ENCODE measurements around the gene GPR37.

GPR37 gene

DNA sequence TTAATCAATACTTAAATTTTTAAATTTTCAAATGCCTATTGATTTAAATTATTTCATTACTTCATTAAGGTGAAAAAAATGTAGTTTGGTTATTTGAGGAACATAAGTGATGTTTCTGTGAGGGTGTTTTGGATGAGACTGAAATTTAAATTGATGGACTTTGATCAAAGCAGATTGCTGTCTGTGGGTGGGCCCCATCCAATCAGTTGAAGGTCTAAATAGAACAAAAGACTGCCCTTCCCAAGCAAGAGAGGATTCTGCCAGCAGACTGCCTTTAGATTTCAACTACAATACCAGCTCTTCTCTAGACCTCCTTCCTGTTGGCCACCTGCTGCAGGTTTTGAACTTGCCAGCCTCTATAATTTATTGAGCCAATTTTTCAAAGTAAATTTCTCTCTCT is 14.5 kb upstream of the GPR37 start:
- no peak for DNase-seq

- DNase-seq = no peak
Observed at GRCh38 chr7:124779620-124780019, 14.0 kb upstream of the GPR37 start.

DNA sequence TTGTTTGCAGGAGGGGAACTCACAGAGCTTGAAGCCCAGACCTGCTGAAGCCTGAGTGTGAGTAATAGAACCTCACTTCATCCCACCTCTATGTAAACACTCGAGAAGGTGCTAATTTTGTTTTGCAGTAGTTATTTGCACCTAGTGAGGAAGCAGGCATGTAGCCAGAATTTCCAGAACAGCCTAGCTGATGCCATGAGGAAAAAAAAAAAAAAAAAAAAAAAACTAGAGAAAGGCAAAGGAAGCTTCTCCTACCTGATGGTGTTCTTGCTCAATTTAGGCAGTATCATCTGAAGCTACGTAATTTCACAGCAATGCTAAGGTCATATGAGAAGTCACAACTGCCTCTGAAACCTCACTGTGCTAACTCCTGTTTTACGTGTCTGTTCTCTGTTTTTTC is 13.6 kb upstream of the GPR37 start:
- DNase-seq = no peak

DNA sequence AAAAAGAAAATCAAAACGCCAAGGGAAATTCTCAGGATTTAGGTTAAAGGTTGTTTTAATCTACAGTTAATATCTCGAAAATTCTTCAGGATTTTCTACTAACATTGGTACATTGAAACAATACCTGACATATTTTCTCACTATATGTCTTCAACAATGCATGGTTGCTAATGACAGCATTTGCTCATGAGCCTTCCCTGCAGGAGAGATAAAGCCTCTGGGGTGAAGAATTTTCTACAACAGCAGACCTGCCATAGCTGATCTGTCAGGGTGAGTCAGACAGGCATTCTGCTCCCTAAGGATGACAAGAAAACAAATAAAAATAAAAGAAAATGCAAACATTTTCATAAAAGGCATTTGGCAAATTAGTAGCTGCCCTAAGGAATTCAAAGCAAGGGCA is 11.7 kb upstream of the GPR37 start:
- DNase-seq = no peak

GRCh38 chr7:124776153-124776552 is 10.6 kb upstream of the GPR37 start:
- no peak for DNase-seq

DNA sequence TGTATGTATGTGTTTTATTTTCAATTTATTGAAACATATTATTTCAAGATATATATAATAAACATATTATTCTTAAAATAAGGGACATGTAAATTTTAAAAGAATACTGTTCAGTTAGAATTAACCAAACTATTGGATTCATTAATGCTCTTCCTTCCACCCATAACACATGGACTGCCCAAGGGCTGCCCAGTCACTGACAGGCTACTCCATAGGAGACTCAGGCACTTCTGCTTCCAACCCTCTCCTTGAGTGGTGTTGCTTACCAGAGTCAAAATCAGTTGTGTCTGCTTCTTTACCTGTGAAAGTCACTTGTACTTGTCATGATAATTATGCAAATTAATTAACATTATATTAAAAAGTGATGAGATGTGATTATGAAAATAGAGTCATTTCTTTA is 9.8 kb upstream of the GPR37 start:
- DNase-seq = no peak

DNA sequence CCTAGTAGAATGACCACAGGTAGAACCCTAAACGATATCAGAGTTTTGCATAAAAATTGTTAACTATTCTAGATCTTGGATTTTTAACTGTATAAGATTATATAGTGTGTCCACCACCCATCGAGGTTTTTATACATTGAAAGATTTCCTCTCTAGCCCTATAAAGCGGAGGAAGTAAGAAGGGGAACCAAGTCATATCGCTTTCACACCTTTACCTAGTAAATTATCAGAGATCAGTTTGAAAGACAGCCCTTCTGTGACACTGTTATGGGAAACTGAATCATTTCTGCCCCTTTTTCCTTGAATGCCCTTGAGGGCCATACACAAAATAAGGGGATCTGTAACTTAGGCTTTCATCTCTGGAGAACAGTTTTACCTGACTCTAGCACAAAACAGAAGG is 8.3 kb upstream of the GPR37 start:
- DNase-seq = no peak

GRCh38 chr7:124773339-124773738 is 7.7 kb upstream of the GPR37 start:
- no peak for DNase-seq

- DNase-seq = no peak
Observed at GRCh38 chr7:124769136-124769535, 3.5 kb upstream of the GPR37 start.

- DNase-seq = no peak
Observed at GRCh38 chr7:124768525-124768924, 2.9 kb upstream of the GPR37 start.

DNA sequence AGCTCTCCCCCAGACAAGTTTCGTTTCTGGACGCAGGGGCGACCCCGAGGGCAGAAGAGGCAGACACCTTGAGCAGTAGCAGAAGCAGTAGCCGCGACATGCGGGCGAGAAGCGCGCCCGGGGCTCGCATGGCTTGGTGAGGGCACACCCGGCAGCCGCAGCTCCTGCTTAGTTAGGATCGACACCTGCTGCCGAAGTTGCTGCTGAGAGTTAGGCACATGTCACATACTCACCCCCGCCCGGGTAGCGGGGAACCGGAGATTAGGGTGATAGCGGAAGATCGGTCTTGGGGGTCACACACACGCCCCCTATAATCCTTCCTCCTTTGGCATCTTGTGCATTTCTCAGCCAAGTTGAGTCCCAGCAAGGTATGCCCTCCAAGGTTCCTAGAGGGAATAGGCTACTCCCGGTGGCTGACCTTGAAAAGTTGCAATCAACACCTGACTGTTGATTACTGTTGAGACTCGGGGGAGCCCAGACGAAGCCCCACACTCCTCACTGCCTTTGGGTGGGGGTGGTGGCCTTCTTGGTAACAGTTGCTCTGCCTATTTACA is 668 bp downstream of the GPR37 start:
- no peak for DNase-seq

DNA sequence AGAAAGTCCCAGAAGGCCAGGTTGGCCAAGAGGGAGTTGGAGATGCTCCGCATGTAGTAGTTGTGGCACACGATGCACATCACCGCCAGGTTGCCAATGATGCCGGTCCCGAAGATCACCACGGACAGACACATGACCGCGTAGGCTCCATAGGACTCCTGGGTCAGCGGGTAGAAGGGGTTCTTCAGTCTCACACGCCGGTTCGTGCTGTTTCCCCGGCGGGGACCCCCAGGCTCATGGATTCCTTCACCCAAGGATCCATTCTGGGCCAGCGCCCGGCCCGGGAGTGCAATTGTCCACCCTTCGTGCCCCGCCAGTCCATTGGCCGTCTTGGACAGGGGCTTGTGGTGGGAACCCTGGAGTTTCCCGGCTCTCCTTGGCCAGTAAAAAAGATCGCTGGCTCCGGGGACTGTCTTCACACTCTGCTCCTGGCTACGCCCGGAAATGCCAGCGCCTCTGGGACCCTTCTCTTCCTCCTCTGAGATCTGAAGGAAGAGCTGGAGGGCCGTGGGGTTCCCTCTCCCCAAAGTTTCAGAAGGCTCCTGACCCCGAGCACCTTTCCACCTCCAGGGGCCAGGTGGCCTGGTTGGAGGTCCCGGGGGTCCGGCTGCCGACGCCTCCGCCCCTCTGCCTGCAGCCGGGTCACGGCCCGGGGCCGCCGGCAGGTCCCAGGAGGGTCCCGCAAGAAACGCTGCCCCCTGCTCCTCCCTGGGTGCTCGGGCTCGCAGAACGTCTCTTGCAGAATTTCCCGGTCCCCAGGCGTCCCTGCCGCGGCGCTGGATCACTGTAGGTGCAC is 1.3 kb downstream of the GPR37 start:
- no peak for DNase-seq

DNA sequence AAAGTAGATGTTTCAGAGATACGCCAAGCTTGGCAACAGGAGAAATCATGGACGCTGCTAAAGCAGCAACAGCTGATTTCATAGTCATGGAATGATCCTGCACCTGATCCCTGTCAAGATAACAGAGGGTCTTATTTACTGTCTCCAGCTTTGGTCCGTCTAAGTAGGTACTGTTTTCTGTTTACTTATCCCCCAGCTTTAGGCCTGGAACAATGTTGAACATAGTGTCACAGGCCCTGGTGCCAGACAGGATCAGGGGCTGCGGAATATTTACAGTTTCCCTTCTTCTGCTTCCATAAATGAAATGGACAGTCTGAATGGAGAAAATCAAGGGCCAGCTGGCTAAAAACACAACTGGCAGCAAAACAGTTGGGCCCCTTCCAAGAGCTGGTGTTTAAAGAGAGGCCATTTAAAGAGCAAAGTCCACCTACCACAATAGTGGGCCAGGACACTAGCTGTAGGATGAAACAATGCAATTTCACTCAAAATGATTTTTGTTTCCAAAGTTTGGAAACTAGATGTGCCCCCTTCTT is 2.9 kb downstream of the GPR37 start:
- no peak for DNase-seq

GRCh38 chr7:124761164-124761715 is 4.4 kb downstream of the GPR37 start:
- DNase-seq = no peak

DNA sequence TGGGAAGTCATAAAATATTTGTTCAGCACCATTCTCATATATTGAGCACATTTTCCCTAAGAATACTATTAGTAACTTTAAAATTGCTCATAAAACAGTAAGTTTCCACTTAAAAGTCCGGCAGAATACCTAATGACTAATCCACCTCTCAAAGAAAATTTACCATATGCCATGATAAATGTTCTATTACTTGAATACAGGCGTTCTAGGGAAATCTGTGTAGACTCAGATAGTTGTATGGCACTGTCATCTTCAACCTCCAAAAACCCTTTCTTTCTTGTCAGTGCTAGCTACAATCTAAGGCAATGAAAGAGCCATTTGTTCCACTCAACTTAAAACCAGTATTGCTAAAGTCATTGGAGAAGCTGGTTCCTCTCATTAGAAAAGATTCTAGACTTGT is 7.3 kb downstream of the GPR37 start:
- no peak for DNase-seq

GRCh38 chr7:124754576-124755268 is 10.9 kb downstream of the GPR37 start:
- DNase-seq = no peak

DNA sequence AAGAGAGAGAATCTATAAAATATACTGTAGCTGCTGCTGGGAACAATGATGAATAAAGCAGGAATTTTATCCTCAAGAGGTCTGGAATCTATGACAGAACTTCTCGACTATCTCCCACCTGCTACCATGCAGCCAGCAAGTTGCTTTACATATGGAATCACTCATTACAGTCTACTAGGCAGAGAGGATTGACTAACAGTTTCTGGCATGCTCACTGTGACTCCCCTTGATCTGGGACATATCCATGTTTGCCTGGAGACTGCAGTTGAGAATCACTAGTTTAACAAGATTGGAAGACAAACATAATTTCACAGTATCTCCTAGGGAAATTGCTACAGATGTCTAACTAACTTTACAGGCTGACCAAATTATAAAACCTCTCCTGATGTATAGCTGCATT is 13.3 kb downstream of the GPR37 start:
- no peak for DNase-seq

DNA sequence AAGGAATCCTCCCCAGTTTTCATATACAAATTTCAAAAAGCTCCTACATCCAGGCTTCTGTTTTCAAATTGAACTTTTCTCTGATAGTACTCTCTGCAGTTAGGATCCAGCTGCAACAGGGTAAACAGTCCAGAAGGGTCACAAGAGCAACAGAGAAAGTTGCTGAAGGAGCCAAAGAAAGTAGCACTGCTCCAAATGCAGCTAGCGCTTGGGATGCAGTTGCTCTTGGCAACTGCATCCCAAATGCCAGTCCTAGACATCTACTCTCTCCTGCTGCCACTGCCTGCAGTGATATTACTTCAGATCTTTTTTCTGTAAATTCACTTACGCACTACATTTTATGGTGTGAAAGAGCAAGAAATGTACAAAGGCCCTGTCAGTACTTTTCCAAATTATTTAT is 14.6 kb downstream of the GPR37 start:
- DNase-seq = no peak

- no peak for DNase-seq
Observed at GRCh38 chr7:124747072-124747471, 18.5 kb downstream of the GPR37 start.

DNA sequence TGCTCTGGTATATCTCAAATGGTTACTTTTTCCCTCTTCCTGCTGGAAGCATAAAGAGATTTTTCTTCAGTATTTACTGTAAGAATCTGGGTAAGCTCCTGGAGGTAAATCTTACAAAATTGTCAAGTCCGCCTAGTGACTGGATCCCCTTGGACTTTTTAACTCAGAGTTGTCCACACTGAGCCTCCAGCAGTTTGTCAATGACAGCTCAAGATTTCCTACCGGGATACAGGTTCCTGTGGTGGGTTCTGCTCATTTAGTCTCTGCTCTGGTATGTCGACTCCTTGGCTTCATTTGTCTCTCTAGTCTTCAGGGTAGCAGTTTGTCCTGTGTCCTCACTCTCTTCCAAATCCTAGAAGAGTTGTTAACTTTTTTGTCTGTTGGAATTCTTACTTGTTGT is 27.0 kb downstream of the GPR37 start:
- no peak for DNase-seq

DNA sequence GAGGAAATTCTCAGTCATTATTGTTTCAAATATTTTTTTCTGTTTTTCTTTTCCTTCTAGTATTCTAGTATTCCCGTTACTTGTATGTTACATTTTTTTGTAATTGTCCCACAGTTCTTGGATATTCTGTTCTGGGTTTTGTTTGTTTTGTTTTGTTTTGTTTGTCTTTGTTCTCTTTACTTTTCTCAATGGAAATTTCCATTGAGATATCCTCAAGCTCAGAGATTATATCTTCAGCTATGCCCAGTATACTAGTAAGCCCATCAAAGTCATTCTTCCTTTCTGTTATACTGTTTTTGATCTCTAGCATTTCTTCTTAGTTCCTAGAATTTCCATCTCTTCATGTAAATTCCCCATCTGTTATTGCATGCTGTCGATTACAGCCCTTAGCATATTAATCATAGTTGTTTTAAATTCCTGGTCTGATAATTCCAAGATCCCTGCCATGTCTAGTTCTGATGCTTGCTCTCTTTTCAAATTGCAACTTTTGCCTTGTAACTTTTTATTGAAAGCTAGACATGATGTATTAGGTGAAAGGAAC is 27.8 kb downstream of the GPR37 start:
- DNase-seq = no peak

DNA sequence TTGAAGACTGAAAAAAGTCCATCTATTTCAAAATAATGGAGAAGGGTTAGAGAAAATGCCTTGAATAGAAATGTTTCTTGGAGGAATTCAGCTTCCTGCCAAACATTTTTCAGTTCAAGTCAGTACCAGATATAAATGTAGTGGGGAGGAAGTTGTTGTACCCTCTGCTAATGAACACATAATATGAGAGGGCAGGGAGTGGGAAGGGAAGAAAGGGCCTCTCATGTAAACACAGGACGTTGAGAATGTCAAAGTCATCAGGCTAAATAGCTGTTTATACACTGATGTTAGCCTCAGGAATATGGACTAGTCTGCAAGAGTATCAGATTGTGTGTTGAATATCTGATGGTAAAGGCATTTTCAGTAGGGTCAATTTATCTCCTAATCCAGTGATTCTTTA is 37.0 kb downstream of the GPR37 start:
- no peak for DNase-seq

DNA sequence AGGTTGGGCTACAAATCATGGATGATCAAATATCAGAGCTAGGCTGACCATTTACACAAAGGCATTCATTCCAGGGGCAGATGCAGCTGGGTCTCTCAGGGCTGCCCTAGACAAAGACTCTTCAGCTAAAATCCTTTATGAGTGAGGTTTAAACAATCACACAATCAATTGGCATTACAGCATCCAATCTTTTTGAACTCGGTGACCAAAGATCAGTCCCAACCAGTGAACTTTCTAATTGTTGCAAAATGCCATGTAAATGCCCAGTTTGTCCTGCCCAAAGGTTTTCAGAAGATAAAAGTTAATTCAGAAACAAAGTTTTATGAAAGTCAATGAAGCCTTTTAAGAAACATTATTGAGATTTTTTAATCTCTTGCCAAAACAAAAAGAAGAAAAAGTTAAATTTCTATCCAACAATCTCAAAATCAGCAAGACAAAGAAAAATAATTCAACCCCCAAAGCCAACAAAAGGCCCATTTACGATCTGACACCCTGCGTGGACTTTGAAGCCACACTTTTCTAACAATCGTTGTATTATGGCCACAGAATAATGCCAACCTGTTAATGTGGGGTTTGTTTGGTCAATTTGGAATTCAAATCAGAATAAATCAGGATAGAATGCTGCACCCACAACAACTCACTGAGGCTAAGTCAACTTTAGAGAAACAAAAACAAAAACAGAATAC is 40.9 kb downstream of the GPR37 start:
- DNase-seq = no peak

All from effector CD8-positive, alpha-beta T cell (primary cell).